ENCODE results near the gene MAP3K14.

MAP3K14 gene

DNA sequence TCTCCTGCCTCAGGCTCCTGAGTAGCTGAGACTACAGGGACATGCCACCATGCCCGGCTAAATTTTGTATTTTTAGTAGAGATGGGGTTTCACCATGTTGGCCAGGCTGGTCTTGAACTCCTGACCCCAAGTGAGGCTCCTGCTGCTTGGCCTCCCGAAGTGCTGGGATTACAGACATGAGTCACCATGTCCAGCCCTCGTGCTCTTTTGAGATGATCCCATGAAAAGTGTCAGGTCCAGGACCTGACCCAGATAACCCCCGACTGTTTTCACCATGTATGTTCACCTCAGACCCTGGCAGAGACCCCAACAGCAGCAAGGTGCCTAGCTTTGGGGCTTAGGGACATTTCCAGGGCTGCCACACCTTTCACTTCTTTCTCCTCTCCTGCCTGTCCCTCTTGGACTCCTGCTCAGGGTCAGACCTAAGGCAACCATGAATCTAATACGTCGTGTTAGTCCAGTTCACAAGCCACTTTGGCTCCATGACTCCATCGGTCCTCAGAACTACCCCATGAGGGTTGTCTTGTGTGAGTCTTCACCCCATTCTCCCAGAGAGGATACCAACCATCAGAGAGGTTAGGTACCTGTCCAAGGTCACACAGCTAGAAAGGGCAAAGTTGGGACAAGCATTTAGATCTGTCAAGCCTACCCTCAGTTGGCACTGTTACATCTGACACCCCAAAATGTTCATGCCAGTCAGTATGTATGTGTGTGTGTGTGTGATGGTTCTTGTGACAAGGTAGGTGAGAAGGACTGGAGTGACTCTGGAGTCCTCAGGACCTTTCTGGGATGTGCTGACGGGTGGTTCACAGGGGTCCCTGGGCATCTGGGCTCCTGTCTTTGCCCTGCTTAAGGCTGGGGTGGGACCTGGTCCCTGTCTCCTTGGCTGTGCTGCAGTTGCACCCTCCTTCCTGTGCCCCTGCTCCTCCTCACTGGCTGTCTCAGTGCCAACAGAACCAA is 23.1 kb upstream of the MAP3K14 start:
- DNase-seq (ENCODE audit: low read depth in 2 of 2) = no peak

DNA sequence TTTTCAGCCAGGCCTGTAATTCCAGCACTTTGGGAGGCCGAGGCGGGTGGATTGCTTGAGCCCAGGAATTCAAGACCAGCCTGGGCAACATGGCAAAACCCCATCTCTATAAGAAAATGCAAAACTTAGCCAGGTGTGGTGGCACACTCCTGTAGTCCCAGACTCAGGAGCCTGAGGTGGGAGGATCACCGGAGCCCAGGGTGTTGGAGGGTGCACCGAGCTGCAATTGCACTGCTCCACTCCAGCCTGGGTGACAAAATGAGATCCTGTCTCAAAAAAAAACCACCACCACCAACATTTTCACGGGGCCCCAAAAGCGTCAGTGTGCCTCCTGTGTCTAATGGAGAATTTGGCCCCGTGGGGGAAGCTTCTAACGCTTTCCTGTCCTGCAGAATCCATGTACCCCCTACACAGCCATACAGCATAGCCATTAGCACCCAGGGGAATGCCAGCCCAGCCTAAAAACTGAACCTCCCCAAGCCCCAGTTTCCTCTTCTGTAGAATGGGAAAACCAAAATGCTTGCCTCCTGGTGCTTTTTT is 22.2 kb upstream of the MAP3K14 start:
- no peak for DNase-seq (ENCODE audit: low read depth in 2 of 2)

DNA sequence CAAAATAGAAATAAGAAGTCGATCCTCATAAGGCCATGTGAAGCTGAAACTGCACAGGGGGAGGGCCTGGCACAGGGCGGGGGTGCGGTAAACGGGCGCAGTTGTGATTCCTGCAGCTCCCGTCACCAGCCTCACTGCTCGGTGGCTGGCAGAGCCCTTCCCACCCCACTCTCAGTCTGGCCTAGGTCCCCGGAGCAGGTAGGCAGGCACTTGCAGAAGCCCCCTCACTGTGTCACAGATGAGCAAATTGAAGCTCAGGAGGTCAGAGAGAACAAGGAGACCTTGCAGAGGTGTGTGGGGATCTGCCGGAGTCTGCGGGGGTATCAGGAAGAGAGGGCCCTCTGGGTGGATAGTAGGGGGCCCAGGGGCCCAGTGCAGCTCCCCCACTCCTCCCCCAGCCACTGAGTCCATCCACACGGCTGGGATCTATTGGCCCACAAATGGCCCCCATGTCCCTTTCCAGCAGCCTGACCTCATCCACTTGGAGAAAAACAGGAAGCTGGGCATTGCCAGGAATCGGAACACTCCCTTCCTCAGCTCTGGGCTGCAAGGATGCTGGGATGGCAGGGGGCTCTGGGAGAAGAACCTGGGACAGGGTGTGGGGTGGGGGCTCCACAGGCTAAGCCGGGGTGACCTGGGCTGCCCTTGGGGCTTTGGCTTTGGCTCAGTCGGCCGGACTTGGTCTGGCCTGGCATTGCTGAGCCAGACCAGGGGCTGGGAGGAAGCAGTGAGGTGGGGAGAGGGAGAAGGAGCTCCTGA is 21.4 kb upstream of the MAP3K14 start:
- no peak for DNase-seq (ENCODE audit: low read depth in 2 of 2)

DNA sequence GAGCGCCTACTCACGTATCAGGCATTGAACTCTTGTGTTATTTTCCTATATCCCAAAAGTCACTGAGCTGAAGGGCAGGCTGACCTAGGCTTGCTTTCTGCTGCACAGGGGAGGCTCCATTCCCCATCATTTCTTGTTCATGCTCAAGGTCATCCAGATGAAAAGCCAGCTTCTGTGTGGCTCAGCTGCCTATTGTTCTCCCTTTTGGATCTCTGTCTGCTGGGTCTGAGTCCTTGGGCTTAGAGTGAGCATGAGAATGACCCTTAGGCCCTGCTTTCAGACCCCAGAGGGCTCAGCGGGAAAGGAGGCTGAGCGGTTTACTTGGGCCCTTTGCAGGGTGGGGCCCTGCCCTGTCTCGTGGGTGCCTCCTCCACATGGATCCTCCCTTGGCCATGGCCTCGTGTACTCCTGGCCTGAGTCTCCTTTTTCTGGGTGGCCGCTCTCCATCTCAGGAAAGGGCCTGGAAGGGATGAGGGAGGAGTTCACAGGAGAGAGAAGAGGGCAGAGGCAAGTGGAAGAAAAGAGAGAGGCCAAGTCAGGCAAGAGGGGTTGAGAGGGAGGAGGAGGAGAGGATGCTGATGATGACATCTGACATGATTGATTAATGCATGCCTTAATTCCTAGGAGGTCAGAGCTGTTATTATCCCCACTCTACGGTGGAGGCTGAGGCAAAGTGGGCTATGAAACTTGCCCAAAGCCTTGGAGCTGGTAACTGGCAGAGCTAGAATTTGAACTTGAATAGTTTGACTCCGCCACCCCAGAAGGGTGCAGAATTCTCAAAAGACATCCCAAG is 19.8 kb upstream of the MAP3K14 start:
- no peak for DNase-seq (ENCODE audit: low read depth in 2 of 2)

DNA sequence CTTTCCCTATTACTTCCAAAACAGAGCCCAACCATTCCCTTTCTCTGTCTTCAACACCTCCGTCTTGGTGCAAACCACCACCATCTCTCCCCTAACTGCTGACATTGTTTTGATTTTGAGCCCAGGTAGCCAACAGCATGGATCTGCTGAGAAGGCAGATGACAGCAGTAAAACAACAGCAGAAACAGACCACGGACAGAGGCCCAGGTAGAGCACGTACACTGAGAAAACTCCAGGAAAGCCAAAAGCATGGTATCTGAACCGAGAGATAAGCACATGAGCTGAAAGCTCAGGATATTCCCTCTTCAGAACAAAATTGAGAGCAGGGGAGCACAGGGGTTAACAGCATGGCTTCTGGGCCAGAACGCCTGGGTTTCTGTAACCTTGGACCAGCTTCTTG is 18.9 kb upstream of the MAP3K14 start:
- no peak for DNase-seq (ENCODE audit: low read depth in 2 of 2)

- no peak for DNase-seq (ENCODE audit: low read depth in 2 of 2)
Measured at GRCh38 chr17:45334701-45335677, 18.2 kb upstream of the MAP3K14 start.

DNA sequence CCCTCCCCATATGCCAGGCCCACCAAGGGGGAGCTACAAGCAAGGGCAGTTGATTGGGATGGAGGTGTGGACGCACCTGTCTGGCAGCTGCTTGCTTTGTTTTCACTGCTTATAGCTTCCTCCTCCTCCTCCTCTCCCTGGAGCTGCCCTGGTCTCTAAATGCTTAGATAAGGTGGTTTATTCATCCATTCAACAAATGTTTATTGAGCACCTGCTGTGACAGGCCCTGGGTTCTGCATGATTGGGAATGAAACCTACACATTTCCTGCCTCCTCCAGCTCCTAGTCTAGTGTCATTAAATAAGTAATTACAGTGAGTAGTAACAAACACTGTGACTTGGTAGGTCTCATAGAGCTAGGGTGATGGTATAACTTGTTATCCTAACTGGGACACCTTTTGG is 17.4 kb upstream of the MAP3K14 start:
- DNase-seq (ENCODE audit: low read depth in 2 of 2) = no peak

DNA sequence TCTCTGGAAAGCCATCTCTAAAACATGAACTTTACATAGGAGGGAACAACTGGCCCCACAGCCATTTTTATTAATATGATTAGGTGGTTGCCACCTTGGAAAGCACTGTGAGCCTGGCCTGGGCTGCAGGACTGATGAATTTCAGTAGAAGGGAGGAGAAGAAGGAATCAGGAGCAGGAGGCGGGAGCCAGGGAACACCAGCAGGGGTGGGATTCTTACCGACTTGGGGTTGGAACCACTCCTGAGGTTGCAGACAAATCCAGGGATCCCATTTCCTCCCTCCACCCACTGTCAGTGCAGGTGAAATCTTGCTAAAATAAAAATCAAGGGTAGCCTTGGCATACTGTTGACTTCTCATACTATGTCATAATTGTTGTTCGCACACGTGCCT is 16.9 kb upstream of the MAP3K14 start:
- DNase-seq (ENCODE audit: low read depth in 2 of 2) = no peak

GRCh38 chr17:45332989-45333701 is 16.3 kb upstream of the MAP3K14 start:
- no peak for DNase-seq (ENCODE audit: low read depth in 2 of 2)

GRCh38 chr17:45332505-45332904 is 15.7 kb upstream of the MAP3K14 start:
- no peak for DNase-seq (ENCODE audit: low read depth in 2 of 2)

DNA sequence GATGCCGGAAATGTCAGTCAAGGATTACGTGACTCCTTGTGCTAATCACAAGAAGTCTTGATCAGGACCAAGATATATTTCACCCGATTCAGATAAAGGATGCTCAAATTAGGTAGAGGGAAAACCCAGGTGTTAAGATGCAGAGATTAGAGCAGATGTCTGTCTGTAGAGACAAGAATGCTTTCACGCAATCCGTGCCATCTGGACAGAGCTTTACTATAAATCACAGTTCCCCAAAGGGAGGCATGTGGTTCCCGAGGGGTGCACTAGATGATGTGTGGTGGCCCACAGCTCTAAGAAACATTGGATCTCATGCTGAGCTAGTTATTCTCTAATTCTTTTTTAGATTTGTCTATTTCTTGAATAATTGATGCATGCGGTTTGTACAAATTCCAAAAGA is 9.8 kb upstream of the MAP3K14 start:
- DNase-seq (ENCODE audit: low read depth in 2 of 2) = no peak

DNA sequence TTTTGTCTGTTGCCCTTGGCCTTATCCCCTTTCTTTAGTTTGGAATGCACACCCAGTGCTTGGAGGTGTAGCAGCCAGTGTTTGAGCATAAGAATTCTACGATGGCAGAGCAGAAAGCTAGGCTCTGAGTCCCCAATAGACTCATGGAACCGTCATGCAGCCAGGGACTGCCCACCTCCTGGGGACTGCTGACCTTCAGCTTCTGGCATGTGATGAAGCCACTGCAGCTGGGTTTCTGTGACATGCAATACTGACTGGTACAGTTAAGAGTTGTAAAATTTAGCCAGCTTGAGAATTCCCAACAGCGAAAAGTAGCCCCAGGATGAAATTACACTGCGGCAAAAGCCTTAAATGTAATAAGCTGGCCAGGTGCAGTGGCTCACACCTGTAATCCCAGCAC is 9.0 kb upstream of the MAP3K14 start:
- DNase-seq (ENCODE audit: low read depth in 2 of 2) = no peak

GRCh38 chr17:45324336-45324735 is 7.5 kb upstream of the MAP3K14 start:
- no peak for DNase-seq (ENCODE audit: low read depth in 2 of 2)

GRCh38 chr17:45322168-45322567 is 5.3 kb upstream of the MAP3K14 start:
- DNase-seq (ENCODE audit: low read depth in 2 of 2) = no peak

DNA sequence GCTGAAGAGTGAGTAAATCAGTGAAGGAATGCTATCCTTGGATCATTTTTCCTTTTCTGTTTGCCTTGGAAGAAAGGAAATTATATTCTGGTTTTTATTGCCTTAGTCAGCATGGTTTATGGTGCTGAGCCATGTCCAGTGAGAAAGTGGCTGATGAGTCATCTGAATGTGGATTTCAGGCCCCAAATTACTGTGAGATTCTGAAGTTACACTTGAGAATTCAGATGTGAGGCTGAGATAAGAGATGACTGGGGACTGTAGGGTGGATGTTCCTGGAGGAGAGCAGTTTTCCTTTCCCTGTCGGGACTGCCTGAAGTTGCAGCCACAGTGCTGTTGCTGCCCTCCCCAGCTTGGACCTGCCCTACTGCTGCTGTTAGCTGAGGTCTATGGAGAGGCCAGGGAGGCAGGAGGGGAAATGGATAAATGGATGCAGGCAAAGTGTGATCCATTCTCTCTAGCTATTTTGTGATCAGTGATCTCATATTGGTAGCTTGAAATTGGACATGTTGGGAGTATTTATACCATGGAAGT is 4.2 kb upstream of the MAP3K14 start:
- DNase-seq (ENCODE audit: low read depth in 2 of 2) = no peak

DNA sequence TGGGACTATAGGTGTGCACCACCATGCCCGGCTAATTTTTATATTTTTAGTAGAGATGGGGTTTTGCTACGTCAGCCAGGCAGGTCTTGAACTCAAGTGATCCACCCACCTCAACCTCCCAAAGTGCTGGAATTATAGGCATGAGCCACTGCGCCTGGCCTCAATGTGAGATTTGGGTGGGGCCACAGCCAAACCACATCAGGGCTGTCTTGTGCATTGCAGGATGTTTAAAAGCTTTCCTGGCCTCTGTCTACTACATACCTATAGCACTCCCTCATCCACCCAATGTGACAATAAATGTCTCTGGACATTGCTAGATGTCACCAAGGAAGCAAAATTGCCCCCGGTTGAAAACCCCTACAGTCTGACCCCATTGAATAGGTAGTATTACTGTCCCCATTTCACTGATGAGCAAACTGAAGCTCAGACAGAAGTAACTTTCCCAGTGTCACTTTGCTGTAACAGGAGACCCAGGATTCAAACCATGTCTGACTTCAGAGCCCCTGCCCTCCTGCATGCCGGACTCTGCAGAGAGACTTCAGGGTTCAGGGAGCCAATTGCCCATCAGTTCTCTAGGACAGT is 3.6 kb upstream of the MAP3K14 start:
- no peak for DNase-seq (ENCODE audit: low read depth in 2 of 2)

- DNase-seq (ENCODE audit: low read depth in 2 of 2) = no peak
Measured at GRCh38 chr17:45319239-45319703, 2.5 kb upstream of the MAP3K14 start.

DNA sequence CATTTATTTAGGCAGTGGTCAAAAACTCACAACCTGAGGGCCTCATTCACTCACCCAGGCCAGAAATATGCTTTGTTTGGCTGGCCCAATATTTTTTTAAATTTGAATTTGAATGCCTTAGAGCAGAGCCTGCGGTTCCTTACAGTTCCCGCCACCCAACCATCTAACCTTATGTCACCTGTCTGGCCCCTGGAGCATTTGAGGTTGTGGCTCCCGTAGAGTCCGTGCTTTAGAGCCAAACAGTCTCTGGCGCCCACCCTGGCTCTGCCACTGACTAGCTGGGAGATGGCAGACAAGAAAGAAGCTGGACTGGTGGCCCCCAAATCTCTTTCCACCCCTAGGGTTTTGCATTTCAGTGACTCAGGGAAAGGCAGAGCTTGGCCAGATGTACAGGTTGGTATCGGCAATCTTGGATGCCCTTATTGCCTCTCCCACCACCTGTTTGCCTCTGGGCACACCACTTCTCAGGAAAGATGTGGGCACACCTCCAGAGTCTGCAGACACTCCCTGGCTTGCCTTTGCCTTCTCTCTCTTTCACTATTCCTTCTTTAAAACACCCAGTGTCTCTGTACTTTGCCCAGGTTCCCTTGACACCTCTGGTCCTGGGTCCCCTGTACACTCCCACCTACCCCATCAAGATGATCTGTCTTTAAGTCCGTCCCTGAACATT is 1.9 kb upstream of the MAP3K14 start:
- DNase-seq (ENCODE audit: low read depth in 2 of 2) = no peak
